ENCODE measurements around the gene RNF175.

DNA sequence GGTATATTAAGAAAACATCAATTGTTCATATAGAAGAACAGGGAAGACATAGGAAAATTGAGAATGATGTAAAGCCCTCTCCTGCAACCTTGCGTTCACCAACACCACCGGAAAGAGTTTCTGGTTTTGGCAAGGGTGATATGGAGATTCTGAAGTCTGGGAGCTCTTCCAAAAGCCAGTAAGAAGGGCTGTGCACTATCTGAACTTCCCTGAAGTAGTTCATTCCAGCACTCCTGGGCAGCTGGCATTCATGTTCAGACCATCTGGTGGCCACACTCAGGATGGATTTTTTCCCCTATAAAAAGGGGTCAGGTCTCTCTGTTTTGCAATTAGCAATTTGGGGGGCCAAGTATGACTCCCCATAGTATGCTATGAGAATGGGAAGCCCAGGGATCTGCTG, 91.2 kb downstream of the RNF175 start:
- TF ChIP-seq EZH2 (IDR thresholded peaks at IDR 0.05) (no peak), POLR2AphosphoS5 (IDR thresholded peaks at IDR 0.05; ENCODE audit: borderline replicate concordance, low read depth, low read length) (no peak)

All from SK-N-MC (cell line).